BJ (cell line): ENCODE data around the gene C5. TPM values are rescaled to one million over a fixed set of nuclear protein-coding genes. Genes with fewer than 3 reads are reported as not detected.
"Not testable (repeated sequence)": the region's sequence is repeated elsewhere in the genome, so short reads cannot be mapped to it uniquely, and the experiment has no call there.

Experiments
- CTCF ChIA-PET: fragments of 350-600 bp; formaldehyde crosslinking; extraction: SDS; loops from one replicate; lab custom pipeline; 2021; ENCODE audit warnings: antibody characterized with exemption, inconsistent platforms; lab: Yijun Ruan, JAX
- POLR2A ChIA-PET: fragments of 300-600 bp; sonication (Branson Sonifier 250); formaldehyde crosslinking; extraction: SDS; loops from one replicate; lab custom pipeline; 2021; ENCODE audit warnings: antibody characterized with exemption; lab: Charles Lee
- DNase-seq: peaks from one replicate; pipeline ENCODE4 v3.0.0-alpha.2; 2011; ENCODE audit warnings: low read depth
- H3K27me3 ChIP-seq: 2 replicates; pipeline ENCODE4 v1.6.0; 2011; ENCODE audit warnings: low read length; ENCODE audit not compliant: control insufficient read depth, insufficient read depth
- H3K36me3 ChIP-seq: 2 replicates; pipeline ENCODE4 v1.5.1; 2011; ENCODE audit warnings: low read length; ENCODE audit not compliant: control insufficient read depth, insufficient read depth
- H3K4me3 ChIP-seq: 2 replicates; pipeline ENCODE4 v1.5.1; 2011; ENCODE audit warnings: low read depth, mild to moderate bottlenecking, control low read depth, low read length
- polyA plus RNA-seq: library from polyadenylated mRNA; depleted of rRNA; stranded (reverse); fragments of >200 nt; gene quantifications from 2 replicates; pipeline ENCODE4 v1.2.3, GENCODE V29; 2011
- TF ChIP-seq, protein P1 (sequence below): IDR thresholded peaks from 2 replicates; pipeline ENCODE4 v1.5.1; 2011; ENCODE audit warnings: low read depth, mild to moderate bottlenecking, control low read depth, inconsistent platforms, low read length, moderate library complexity; ENCODE audit not compliant: insufficient read depth

The C5 gene
- polyA plus RNA-seq, 1 experiment = 1.4 TPM

- no peak for DNase-seq
- Histone ChIP-seq H3K27me3 (no peaks in the 10 kb centered on the region), H3K36me3 (no peaks in the 10 kb centered on the region), H3K4me3 (no peak overlapping the region)
- ChIA-PET CTCF (interaction anchor here (1.0 to 6.4 kb wide), 5 partner anchors 11 to 293 kb away, joined by 3 to 34 read pairs (median 8); no protein-coding TSS in a partner anchor), POLR2A (no interaction called here)
- TF ChIP-seq, protein P1, sequence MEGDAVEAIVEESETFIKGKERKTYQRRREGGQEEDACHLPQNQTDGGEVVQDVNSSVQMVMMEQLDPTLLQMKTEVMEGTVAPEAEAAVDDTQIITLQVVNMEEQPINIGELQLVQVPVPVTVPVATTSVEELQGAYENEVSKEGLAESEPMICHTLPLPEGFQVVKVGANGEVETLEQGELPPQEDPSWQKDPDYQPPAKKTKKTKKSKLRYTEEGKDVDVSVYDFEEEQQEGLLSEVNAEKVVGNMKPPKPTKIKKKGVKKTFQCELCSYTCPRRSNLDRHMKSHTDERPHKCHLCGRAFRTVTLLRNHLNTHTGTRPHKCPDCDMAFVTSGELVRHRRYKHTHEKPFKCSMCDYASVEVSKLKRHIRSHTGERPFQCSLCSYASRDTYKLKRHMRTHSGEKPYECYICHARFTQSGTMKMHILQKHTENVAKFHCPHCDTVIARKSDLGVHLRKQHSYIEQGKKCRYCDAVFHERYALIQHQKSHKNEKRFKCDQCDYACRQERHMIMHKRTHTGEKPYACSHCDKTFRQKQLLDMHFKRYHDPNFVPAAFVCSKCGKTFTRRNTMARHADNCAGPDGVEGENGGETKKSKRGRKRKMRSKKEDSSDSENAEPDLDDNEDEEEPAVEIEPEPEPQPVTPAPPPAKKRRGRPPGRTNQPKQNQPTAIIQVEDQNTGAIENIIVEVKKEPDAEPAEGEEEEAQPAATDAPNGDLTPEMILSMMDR = no peak
Measured at GRCh38 chr9:121048618-121049017, 1.5 kb downstream of the C5 start.

DNA sequence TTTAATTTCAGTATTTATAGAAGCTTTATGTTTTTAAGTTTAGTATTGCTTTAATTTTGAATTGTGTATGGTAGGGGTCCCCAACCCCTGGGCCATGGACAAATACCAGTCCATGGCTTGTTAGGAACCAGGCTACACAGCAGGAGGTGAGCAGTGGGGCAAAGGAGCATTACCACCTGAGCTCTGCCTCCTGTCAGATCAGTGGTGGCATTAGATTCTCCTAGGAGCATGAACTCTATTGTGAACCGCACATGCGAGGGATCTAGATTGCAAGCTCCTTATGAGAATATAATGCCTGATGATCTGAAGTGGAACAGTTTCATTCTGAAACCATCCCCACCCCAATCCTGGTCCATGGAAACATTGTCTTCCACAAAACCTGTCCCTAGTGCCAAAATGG lies 1.9 kb downstream of the C5 start:
- CTCF ChIA-PET = interaction anchor here (1.0 to 6.4 kb wide), 4 partner anchors 11 to 292 kb away, joined by 3 to 34 read pairs (median 6); no protein-coding TSS in a partner anchor
- POLR2A ChIA-PET = interaction anchor here (0.6 kb wide), 1 partner anchor 114 kb away, joined by 10 read pairs; no protein-coding TSS in a partner anchor
- Histone ChIP-seq H3K36me3 (no peaks in the 10 kb centered on the region), H3K27me3 (no peaks in the 10 kb centered on the region), H3K4me3 (no peak overlapping the region)
- TF ChIP-seq, protein P1 = no peak
- no peak for DNase-seq

- TF ChIP-seq, protein P1 = no peak
- H3K27me3 ChIP-seq = no peaks in the 10 kb centered on the region
- H3K4me3 ChIP-seq = no peak overlapping the region
- ChIA-PET POLR2A (interaction anchor here (0.7 kb wide), 1 partner anchor 251 kb away, joined by 3 read pairs; no protein-coding TSS in a partner anchor), CTCF (interaction anchor here (1.2 kb wide), 2 partner anchors 14 to 21 kb away, joined by 3 to 5 read pairs; no protein-coding TSS in a partner anchor)
- H3K36me3 ChIP-seq = no peaks in the 10 kb centered on the region
- no peak for DNase-seq
Measured at GRCh38 chr9:121038804-121039203, 11.3 kb downstream of the C5 start.

DNA sequence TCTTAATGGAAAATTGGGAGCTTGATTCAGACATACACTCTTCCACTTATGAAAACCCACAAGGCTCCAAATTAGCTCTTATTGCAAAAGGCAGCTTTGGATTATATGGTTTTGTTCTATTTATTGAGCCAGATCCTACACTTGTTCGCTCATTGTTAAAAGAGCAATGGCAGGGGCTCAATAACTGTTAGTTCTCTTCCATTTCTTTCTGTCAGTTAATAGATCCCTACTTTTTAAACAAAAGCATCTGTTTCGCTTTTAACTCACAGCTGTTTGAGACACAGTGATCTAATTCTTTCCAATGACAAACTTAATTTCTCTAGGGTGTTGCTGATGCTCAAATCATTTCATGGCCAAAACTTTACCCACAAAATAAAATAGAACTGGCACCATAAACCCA lies 11.7 kb downstream of the C5 start:
- CTCF ChIA-PET = interaction anchor here (1.2 kb wide), 2 partner anchors 14 to 22 kb away, joined by 3 to 5 read pairs; no protein-coding TSS in a partner anchor
- no peaks in the 10 kb centered on the region for H3K36me3 ChIP-seq
- POLR2A ChIA-PET = interaction anchor here (0.7 kb wide), 1 partner anchor 251 kb away, joined by 3 read pairs; no protein-coding TSS in a partner anchor

GRCh38 chr9:121035717-121036116 lies 14.4 kb downstream of the C5 start:
- not testable (repeated sequence) for H3K4me3 ChIP-seq, H3K36me3 ChIP-seq, H3K27me3 ChIP-seq, DNase-seq
- ChIA-PET POLR2A (interaction anchor here (0.7 kb wide), 1 partner anchor 37 kb away, joined by 4 read pairs; no protein-coding TSS in a partner anchor), CTCF (interaction anchor here (0.6 to 2.7 kb wide), 10 partner anchors 12 to 279 kb away, joined by 3 to 12 read pairs (median 3); no protein-coding TSS in a partner anchor)

More for the DNA sequence above, 11.7 kb downstream of the C5 start:
- H3K4me3 ChIP-seq = no peak overlapping the region
- no peaks in the 10 kb centered on the region for H3K27me3 ChIP-seq
- DNase-seq = no peak
- TF ChIP-seq, protein P1 = no peak
